Neural cell (in vitro differentiated cells): ENCODE results near the gene RPS6KA2. TPM values are rescaled to one million over a fixed set of nuclear protein-coding genes. Genes with fewer than 3 reads are reported as not detected.

Experiments
- H2AFZ ChIP-seq: fragments of 200-600, 300-800 bp; sonication (generic), shearing (Covaris generic); 2 replicates; pipeline ENCODE4 v1.6.0; 2014; ENCODE audit warnings: low read depth, mild to moderate bottlenecking, antibody characterized with exemption, low read length, moderate library complexity
- H3F3A ChIP-seq: fragments of 200-600 bp; shearing (Covaris generic); 2 replicates; pipeline ENCODE4 v1.6.1; 2016; ENCODE audit warnings: mild to moderate bottlenecking, moderate library complexity, mixed read lengths, antibody characterized with exemption, low read length; ENCODE audit not compliant: insufficient read depth, poor library complexity, severe bottlenecking
- H3K27ac ChIP-seq: fragments of 200-600, 300-800 bp; sonication (generic), shearing (Covaris generic); 2 replicates; pipeline ENCODE4 v1.5.1; 2014; ENCODE audit warnings: mild to moderate bottlenecking, low read length, moderate library complexity
- H3K27me3 ChIP-seq: fragments of 300-800, 200-600 bp; sonication (generic), shearing (Covaris generic); 2 replicates; pipeline ENCODE4 v1.6.0; 2014; ENCODE audit warnings: mild to moderate bottlenecking, low read depth, low read length, moderate library complexity; ENCODE audit not compliant: insufficient read depth
- H3K36me3 ChIP-seq: fragments of 300-800, 200-600 bp; sonication (generic), shearing (Covaris generic); 2 replicates; pipeline ENCODE4 v1.5.1; 2014; ENCODE audit warnings: mild to moderate bottlenecking, antibody characterized with exemption, low read length, moderate library complexity; ENCODE audit not compliant: insufficient read depth
- H3K4me2 ChIP-seq: fragments of 300-800, 200-600 bp; sonication (generic), shearing (Covaris generic); 2 replicates; pipeline ENCODE4 v1.6.0; 2014; ENCODE audit warnings: mild to moderate bottlenecking, low read length
- H3K4me3 ChIP-seq: fragments of 300-800, 200-600 bp; sonication (generic), shearing (Covaris generic); 2 replicates; pipeline ENCODE4 v1.5.1; 2014; ENCODE audit warnings: mild to moderate bottlenecking, low read length, moderate library complexity
- H3K79me2 ChIP-seq: fragments of 200-600 bp; shearing (Covaris generic); replicated peaks from 2 replicates; pipeline ENCODE4 v1.6.0; 2014; ENCODE audit warnings: mild to moderate bottlenecking, low read length, moderate library complexity; ENCODE audit not compliant: insufficient read depth
- H3K9ac ChIP-seq: fragments of 300-800, 200-600 bp; sonication (generic), shearing (Covaris generic); 2 replicates; pipeline ENCODE4 v1.6.1; 2016; ENCODE audit warnings: mild to moderate bottlenecking, low read length, mixed read lengths
- H3K9me2 ChIP-seq: fragments of 200-600 bp; shearing (Covaris generic); 2 replicates; pipeline ENCODE4 v1.6.1; 2016; ENCODE audit warnings: mild to moderate bottlenecking, low read length, mixed read lengths; ENCODE audit not compliant: insufficient read depth
- H3K9me3 ChIP-seq: fragments of 200-600, 300-800 bp; sonication (generic), shearing (Covaris generic); 2 replicates; pipeline ENCODE4 v1.6.1; 2016; ENCODE audit warnings: mild to moderate bottlenecking, mixed run types, low read length, moderate library complexity, mixed read lengths
- H4K20me1 ChIP-seq: fragments of 200-600 bp; shearing (Covaris generic); 2 replicates; pipeline ENCODE4 v1.6.1; 2016; ENCODE audit warnings: mild to moderate bottlenecking, mixed run types; ENCODE audit not compliant: insufficient read depth
- CTCF ChIP-seq: fragments of 450-650 bp; IDR thresholded peaks from 2 replicates; pipeline ENCODE4 v1.5.1; 2014; ENCODE audit warnings: antibody characterized with exemption, mild to moderate bottlenecking, moderate library complexity; ENCODE audit not compliant: poor library complexity, severe bottlenecking
- EP300 ChIP-seq: fragments of 450-650 bp; conservative IDR thresholded peaks from 2 replicates; pipeline ENCODE4 v1.6.1; 2014; ENCODE audit warnings: antibody characterized with exemption, mild to moderate bottlenecking, moderate library complexity; ENCODE audit not compliant: poor library complexity, severe bottlenecking
- EZH2 ChIP-seq: fragments of 200-600, 300-800 bp; shearing (Covaris generic), sonication (generic); IDR thresholded peaks from 2 replicates; pipeline ENCODE4 v1.6.1; 2014; ENCODE audit warnings: antibody characterized with exemption, low read length, borderline replicate concordance, mild to moderate bottlenecking; ENCODE audit not compliant: insufficient read depth, poor library complexity, severe bottlenecking
- MXI1 ChIP-seq: fragments of 450-650 bp; conservative IDR thresholded peaks from 2 replicates; pipeline ENCODE4 v1.6.1; 2014; ENCODE audit warnings: antibody characterized with exemption, mild to moderate bottlenecking; ENCODE audit not compliant: poor library complexity, severe bottlenecking
- POLR2AphosphoS5 ChIP-seq: IDR thresholded peaks from 2 replicates; pipeline ENCODE4 v1.6.1; 2012
- RAD21 ChIP-seq: fragments of 450-650 bp; conservative IDR thresholded peaks from 2 replicates; pipeline ENCODE4 v1.6.1; 2014; ENCODE audit warnings: antibody characterized with exemption, mild to moderate bottlenecking, moderate library complexity
- REST ChIP-seq: IDR thresholded peaks from 2 replicates; pipeline ENCODE4 v1.6.1; 2012; ENCODE audit warnings: borderline replicate concordance
- SMC3 ChIP-seq: fragments of 450-650 bp; conservative IDR thresholded peaks from 2 replicates; pipeline ENCODE4 v1.6.1; 2014; ENCODE audit warnings: antibody characterized with exemption, mild to moderate bottlenecking, moderate library complexity; ENCODE audit not compliant: poor library complexity
- TAF1 ChIP-seq: IDR thresholded peaks from 2 replicates; pipeline ENCODE4 v1.6.1; 2012; ENCODE audit warnings: low read depth
- polyA plus RNA-seq: library from polyadenylated mRNA; depleted of rRNA; stranded (reverse); fragments of >200 nt; gene quantifications from 2 replicates; pipeline ENCODE4 v1.2.3, GENCODE V29; 2014

Gene RPS6KA2
- polyA plus RNA-seq, 1 donor from 2014 or later = 34.3 TPM

GRCh38 chr6:166633732-166634535 lies 6.9 kb upstream of the RPS6KA2 start:
- TF ChIP-seq EP300 = no peak
- no peak for TF ChIP-seq REST
- TF ChIP-seq EZH2 = no peak
- no peak for TF ChIP-seq SMC3
- TF ChIP-seq TAF1 = no peak
- TF ChIP-seq RAD21 = no peak
- no peak for TF ChIP-seq CTCF
- no peak overlapping the region for H3K27ac ChIP-seq
- no peaks in the 10 kb centered on the region for H3K36me3 ChIP-seq
- no peaks in the 10 kb centered on the region for H3K27me3 ChIP-seq
- no peak overlapping the region for H3K4me3 ChIP-seq
- H3K9me2 ChIP-seq = no peaks in the 10 kb centered on the region
- H3K79me2 ChIP-seq = no peaks in the 10 kb centered on the region
- H3K9me3 ChIP-seq = no peaks in the 10 kb centered on the region
- H3K4me2 ChIP-seq = no peak overlapping the region
- H3F3A ChIP-seq = no peaks in the 10 kb centered on the region
- no peaks in the 10 kb centered on the region for H4K20me1 ChIP-seq
- no peak overlapping the region for H3K9ac ChIP-seq
- H2AFZ ChIP-seq = no peak overlapping the region

- no peak overlapping the region for H3K4me2 ChIP-seq
- H3F3A ChIP-seq = no peaks in the 10 kb centered on the region
- H4K20me1 ChIP-seq = no peaks in the 10 kb centered on the region
- H3K27ac ChIP-seq = no peak overlapping the region
- no peaks in the 10 kb centered on the region for H3K36me3 ChIP-seq
- H2AFZ ChIP-seq = no peak overlapping the region
- no peaks in the 10 kb centered on the region for H3K9me3 ChIP-seq
- H3K79me2 ChIP-seq = no peaks in the 10 kb centered on the region
- TF ChIP-seq EZH2 (no peak), REST (no peak), MXI1 (no peak), TAF1 (no peak), POLR2AphosphoS5 (no peak), RAD21 (no peak), EP300 (no peak), CTCF (no peak), SMC3 (no peak)
- no peaks in the 10 kb centered on the region for H3K9me2 ChIP-seq
- no peaks in the 10 kb centered on the region for H3K27me3 ChIP-seq
- no peak overlapping the region for H3K9ac ChIP-seq
- no peak overlapping the region for H3K4me3 ChIP-seq
These were observed 5.7 kb upstream of the RPS6KA2 start for GRCh38 chr6:166632731-166633130.
